Transverse colon (tissue), 4 donors: ENCODE results near the gene AQP6. TPM values are rescaled to one million over a fixed set of nuclear protein-coding genes. Genes with fewer than 3 reads are reported as not detected.

ENCODE experiments used
- DNase-seq: peaks from one replicate; pipeline ENCODE4 v3.0.0-alpha.2; 2019
- H3K27ac ChIP-seq, 4 donors: fragments of 200-600 bp; sonication (generic); 2 replicates each; pipeline ENCODE4 v1.5.1; 2016 to 2018; ENCODE audit warnings: inconsistent platforms in 4 of 4
- H3K27me3 ChIP-seq: fragments of 200-600 bp; sonication (generic); 2 replicates; pipeline ENCODE4 v1.5.1; 2017; ENCODE audit warnings: inconsistent platforms
- H3K36me3 ChIP-seq, 4 donors: fragments of 200-600 bp; sonication (generic); 2 replicates each; pipeline ENCODE4 v1.5.1; 2017 to 2019; ENCODE audit warnings: inconsistent platforms in 4 of 4
- H3K4me1 ChIP-seq, 4 donors: fragments of 200-600 bp; sonication (generic); 2 replicates each; pipeline ENCODE4 v1.5.1; 2017 to 2020; ENCODE audit warnings: inconsistent platforms in 4 of 4
- H3K4me3 ChIP-seq, 4 donors: fragments of 200-600 bp; sonication (generic); 1 replicate in 1 of 4; 2 replicates in 3 of 4; pipeline versions ENCODE4 v1.5.1 to v1.6.1; 2017 to 2019; ENCODE audit warnings: inconsistent platforms in 4 of 4
- H3K9me3 ChIP-seq, 2 donors: fragments of 200-600 bp; sonication (generic); 2 replicates each; pipeline ENCODE4 v1.5.1; 2017 to 2019; ENCODE audit warnings: inconsistent platforms in 2 of 2
- EP300 ChIP-seq: sonication (generic); formaldehyde crosslinking; IDR thresholded peaks from one replicate; pipeline ENCODE4 v1.6.1; 2017; ENCODE audit warnings: antibody characterized with exemption, low read depth
- POLR2A ChIP-seq: fragments of 450-650 bp; IDR thresholded peaks from one replicate; pipeline ENCODE4 v1.6.1; 2016; ENCODE audit warnings: antibody characterized with exemption, mild to moderate bottlenecking, moderate library complexity
- POLR2AphosphoS5 ChIP-seq, 3 donors: sonication (generic); formaldehyde crosslinking; IDR thresholded peaks; one replicate each; pipeline ENCODE4 v1.6.1; 2016; ENCODE audit warnings: antibody characterized with exemption in 3 of 3
- WGBS, 2 donors: methylation state at CpG; one replicate each; pipeline ENCODE4 v1.1.5; 2018; ENCODE audit warnings: low coverage in 1 of 2; 5-methylcytosine and 5-hydroxymethylcytosine counted together
- in situ Hi-C, 4 donors: fragments of 200-750 bp; cut with MboI; loops; one replicate each; pipeline versions ENCODE4 v1.15.0 to v1.15.1; 2017; ENCODE audit warnings: low sequenced_read_pairs in 3 of 4, low pct_ligation_motif_present in 1 of 4, low pct_unique_long_range_greater_than_20kb in 1 of 4
- intact Hi-C: fragments of 100-400 bp; cut with DNase I; formaldehyde crosslinking; loops from one replicate; pipeline ENCODE4 v1.15.1; 2023; ENCODE audit warnings: low total_unique reads
- total RNA-seq, 4 donors: library from RNA; depleted of rRNA; stranded (reverse); fragments of >200 nt; gene quantifications; one replicate each; pipeline ENCODE4 v1.1.0, GENCODE V29; 2016
- TF ChIP-seq, protein P1 (sequence below), 5 experiments: fragments of 200-600 bp in 3 of 5; fragments of 450-650 bp in 2 of 5; sonication (generic) in 3 of 5; IDR thresholded peaks; 1 replicate in 2 of 5; 2 replicates in 3 of 5; pipeline ENCODE4 v1.5.1; 2016 to 2017; ENCODE audit warnings: antibody characterized with exemption in 5 of 5, inconsistent platforms in 3 of 5, mild to moderate bottlenecking in 2 of 5, moderate library complexity in 1 of 5

The AQP6 gene
- total RNA-seq, 4 donors from 2014 or later, result 0.41 TPM; not detected in 3

DNA sequence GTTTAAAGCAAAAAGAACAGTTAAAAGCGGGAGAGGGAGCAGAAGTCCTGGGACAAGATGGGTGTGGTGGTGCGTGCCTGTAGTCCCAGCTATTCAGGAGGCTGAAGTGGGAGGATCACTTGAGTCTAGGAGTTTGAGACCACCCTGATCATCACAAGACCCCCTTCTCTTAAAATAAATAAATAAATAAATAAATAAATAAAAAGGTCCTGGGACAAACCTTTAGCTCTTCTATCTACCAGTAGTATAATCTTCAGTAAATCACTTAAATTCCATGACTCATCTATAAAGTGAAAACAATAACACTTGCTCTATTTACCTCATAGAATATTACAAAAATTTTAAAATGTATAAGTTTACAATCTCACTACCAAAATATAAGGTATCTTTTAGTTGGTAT lies 46.8 kb downstream of the AQP6 start:
- H3K4me1 ChIP-seq, result peaks cover 3 to 22% (median 6%) of the 10 kb centered on the region in 4 donors
- intact Hi-C loops, result no loop called here
- no peak for DNase-seq
- no peak overlapping the region for H3K4me3 ChIP-seq
- no peaks in the 10 kb centered on the region for H3K9me3 ChIP-seq
- 98 to 100% methylated on average over 2 of the region's 2 CpGs for WGBS, 2 donors
- in situ Hi-C loops, result no loop called here
- TF ChIP-seq POLR2A (no peak), EP300 (no peak), POLR2AphosphoS5 (IDR thresholded peaks at IDR 0.05) (no peak)
- TF ChIP-seq, protein P1, sequence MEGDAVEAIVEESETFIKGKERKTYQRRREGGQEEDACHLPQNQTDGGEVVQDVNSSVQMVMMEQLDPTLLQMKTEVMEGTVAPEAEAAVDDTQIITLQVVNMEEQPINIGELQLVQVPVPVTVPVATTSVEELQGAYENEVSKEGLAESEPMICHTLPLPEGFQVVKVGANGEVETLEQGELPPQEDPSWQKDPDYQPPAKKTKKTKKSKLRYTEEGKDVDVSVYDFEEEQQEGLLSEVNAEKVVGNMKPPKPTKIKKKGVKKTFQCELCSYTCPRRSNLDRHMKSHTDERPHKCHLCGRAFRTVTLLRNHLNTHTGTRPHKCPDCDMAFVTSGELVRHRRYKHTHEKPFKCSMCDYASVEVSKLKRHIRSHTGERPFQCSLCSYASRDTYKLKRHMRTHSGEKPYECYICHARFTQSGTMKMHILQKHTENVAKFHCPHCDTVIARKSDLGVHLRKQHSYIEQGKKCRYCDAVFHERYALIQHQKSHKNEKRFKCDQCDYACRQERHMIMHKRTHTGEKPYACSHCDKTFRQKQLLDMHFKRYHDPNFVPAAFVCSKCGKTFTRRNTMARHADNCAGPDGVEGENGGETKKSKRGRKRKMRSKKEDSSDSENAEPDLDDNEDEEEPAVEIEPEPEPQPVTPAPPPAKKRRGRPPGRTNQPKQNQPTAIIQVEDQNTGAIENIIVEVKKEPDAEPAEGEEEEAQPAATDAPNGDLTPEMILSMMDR (IDR thresholded peaks at IDR 0.05), result no peak
- peaks cover 0 to 3% (median 0%) of the 10 kb centered on the region in 4 donors for H3K36me3 ChIP-seq
- no peaks in the 10 kb centered on the region for H3K27me3 ChIP-seq
- H3K27ac ChIP-seq, result no peak overlapping the region

DNA sequence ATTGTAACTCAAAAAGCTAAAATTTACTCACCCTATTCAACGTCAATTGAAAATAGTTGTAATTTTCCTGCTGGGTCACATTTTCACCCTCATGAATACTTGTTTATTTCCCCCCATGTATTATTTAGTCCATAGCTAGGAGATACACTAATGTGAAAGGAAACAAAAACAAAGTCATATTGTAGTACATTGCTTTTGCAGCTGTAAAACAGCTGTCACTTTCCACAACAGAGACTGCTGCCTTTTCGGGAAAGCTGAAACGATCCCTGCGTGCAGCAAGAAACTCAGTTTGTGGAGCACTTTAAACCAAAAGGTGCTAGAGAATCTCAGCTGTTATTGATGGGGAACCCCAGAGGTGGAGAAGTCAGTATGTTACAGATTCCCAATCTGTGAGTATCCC lies 48.3 kb downstream of the AQP6 start:
- H3K4me1 ChIP-seq, result peaks cover 7 to 29% (median 13%) of the 10 kb centered on the region in 4 donors
- TF ChIP-seq, protein P1 (IDR thresholded peaks at IDR 0.05), result no peak
- TF ChIP-seq POLR2A, result no peak
- no peak for TF ChIP-seq POLR2AphosphoS5 (IDR thresholded peaks at IDR 0.05)
- no peak for TF ChIP-seq EP300
- H3K9me3 ChIP-seq, result no peaks in the 10 kb centered on the region
- in situ Hi-C loops (no loop called here), intact Hi-C loops (no loop called here)
- no peak for DNase-seq
- H3K27me3 ChIP-seq, result no peaks in the 10 kb centered on the region
- peak overlapping the region; percentile 12 to 54 (median 30) for H3K27ac ChIP-seq
- whole genome bisulfite sequencing, 2 donors, result 68% methylated on average over 4 of the region's 4 CpGs
- H3K4me3 ChIP-seq, result no peak overlapping the region
- H3K36me3 ChIP-seq, result no peaks in the 10 kb centered on the region

DNA sequence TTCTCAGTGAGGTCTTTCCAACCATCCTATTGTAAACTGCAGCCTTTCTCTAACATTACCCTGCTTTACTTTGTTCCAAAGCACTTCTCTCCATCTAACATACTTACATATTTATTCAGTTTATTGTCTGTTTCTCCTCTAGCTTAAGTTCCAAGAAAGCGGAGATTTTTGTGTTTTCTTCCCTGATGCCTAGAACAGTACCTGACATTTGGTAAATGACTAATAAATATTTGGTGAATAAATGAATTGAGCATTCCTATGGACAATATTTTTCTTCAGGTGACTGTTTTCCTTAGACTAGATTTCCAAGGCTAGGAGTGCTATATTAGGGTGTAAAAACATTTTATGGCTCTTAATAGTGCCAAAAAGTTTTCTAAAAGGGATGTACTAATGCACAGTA lies 50.2 kb downstream of the AQP6 start:
- Histone ChIP-seq H3K27ac (no peak overlapping the region), H3K36me3 (no peaks in the 10 kb centered on the region), H3K9me3 (no peaks in the 10 kb centered on the region), H3K4me3 (no peak overlapping the region), H3K4me1 (peaks cover 7 to 18% (median 13%) of the 10 kb centered on the region in 4 donors), H3K27me3 (no peaks in the 10 kb centered on the region)
- TF ChIP-seq EP300, result no peak
- in situ Hi-C loops (no loop called here), intact Hi-C loops (no loop called here)
- DNase-seq, result no peak
- WGBS, 2 donors, result 100% methylated on average over 1 of the region's 1 CpG

DNA sequence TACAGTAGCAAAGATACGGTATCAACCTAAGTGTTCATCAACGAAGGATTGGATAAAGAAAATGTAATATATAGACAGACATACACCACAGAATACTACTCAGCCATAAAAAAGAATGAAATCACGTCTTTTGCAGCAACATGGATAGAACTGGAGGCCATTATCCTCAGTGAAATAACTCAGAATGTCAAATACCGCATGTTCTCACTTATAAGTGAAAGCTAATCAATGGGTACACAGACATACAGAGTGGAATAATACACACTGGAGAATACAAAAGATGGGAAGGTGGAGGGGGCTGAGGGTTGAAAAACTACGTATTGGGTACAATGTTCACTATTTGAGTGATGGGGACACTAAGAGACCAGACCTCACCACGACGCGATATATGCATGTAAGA lies 51.5 kb downstream of the AQP6 start:
- TF ChIP-seq POLR2AphosphoS5 (IDR thresholded peaks at IDR 0.05) (no peak), POLR2A (no peak), EP300 (no peak)
- TF ChIP-seq, protein P1 (IDR thresholded peaks at IDR 0.05), result no peak
- H3K9me3 ChIP-seq, result no peaks in the 10 kb centered on the region
- no peak overlapping the region for H3K27ac ChIP-seq
- peak overlapping the region in 2 of 4 donors; percentile 75 to 82 for H3K4me3 ChIP-seq
- DNase-seq, result no peak
- H3K27me3 ChIP-seq, result no peaks in the 10 kb centered on the region
- no peaks in the 10 kb centered on the region for H3K36me3 ChIP-seq
- intact Hi-C loops, result no loop called here
- in situ Hi-C loops, result no loop called here
- 70 to 76% methylated on average over 8 of the region's 8 CpGs for whole genome bisulfite sequencing, 2 donors
- peaks cover 7 to 15% (median 12%) of the 10 kb centered on the region in 4 donors for H3K4me1 ChIP-seq

DNA sequence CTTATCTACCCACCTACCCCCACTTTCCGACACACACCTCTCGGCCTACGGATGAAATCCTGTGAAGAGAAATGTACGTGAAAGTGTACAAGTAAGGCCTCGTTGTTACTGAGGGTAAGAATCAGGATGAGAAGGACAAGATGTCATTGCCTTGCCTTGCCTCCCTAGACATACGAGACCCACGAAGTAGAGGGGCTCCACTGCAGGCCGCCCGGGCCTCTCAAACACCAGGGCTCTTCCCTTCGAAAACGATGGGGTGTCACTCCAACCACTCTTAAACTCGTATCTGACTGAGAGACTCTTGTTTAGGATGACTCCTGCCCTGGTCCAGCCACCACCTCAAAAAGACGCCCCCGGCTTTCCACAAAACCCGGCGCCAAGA lies 52.0 kb downstream of the AQP6 start:
- peak overlapping the region; percentile 55 to 80 (median 74) for H3K27ac ChIP-seq
- H3K4me1 ChIP-seq, result peaks cover 7 to 15% (median 12%) of the 10 kb centered on the region in 4 donors
- no peaks in the 10 kb centered on the region for H3K27me3 ChIP-seq
- peak overlapping the region; percentile 70 to 91 (median 78) for H3K4me3 ChIP-seq
- in situ Hi-C loops (no loop called here), intact Hi-C loops (no loop called here)
- no peak for TF ChIP-seq POLR2A
- TF ChIP-seq POLR2AphosphoS5 (IDR thresholded peaks at IDR 0.05), result no peak
- TF ChIP-seq EP300, result no peak
- TF ChIP-seq, protein P1 (IDR thresholded peaks at IDR 0.05), result no peak
- WGBS, 2 donors, result 1 to 7% methylated on average over 5 to 16 of the region's 16 CpGs
- H3K36me3 ChIP-seq, result no peaks in the 10 kb centered on the region
- H3K9me3 ChIP-seq, result no peaks in the 10 kb centered on the region
- DNase-seq, result no peak
